Stimulated activated CD4-positive, alpha-beta T cell treated with anti-CD3 and anti-CD28 coated beads, Interleukin-15, amount 100 ng/mL, for 1 hour (primary cell): Measurements from ENCODE around the gene SLC20A1.
"Not testable (repeated sequence)": the region's sequence is repeated elsewhere in the genome, so short reads cannot be mapped to it uniquely, and the experiment has no call there.

Source experiments
- DNase-seq, 2 donors: peaks; one replicate each; pipeline ENCODE4 v3.0.0-alpha.2; 2020; ENCODE audit warnings: low read depth in 1 of 2, low spot score in 1 of 2

Gene SLC20A1

DNA sequence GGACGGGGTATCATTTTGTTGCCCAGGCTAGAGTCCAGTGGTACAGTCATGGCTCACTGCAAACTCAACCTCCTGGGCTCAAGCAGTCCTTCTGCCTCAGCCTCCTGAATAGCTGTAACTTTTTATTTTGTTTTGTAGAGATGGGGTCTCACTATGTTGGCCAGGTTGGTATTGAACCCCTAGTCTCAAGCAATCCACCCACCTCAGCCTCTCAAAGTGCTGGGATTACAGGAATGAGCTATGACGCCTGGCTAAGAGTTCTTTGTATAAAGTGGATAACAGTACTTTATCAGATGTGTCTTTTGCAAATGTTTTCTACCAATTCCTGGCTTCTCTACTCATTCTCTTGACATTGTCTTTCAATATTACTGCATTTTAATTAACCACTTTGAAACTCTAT is 57.9 kb downstream of the SLC20A1 start:
- DNase-seq, result no peak

GRCh38 chr2:112705575-112705974 is 59.8 kb downstream of the SLC20A1 start:
- DNase-seq, result no peak

- no peak for DNase-seq
Observed at GRCh38 chr2:112706170-112706664, 60.5 kb downstream of the SLC20A1 start.

DNA sequence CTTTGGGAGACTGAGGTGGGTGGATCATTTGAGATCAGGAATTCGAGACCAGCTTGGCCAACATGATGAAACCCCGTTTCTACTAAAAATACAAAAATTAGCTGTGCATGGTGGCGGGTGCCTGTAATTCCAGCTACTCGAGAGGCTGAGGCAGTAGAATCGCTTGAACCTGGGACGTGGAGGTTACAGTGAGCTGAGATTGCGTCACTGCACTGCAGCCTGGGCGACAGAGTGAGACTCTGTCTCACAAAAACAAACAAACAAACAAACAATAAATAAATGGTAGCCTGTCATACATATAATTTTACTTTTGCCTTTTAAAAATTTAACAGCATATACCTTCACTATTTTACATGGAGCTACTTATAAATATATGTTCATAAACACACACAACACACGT is 61.2 kb downstream of the SLC20A1 start:
- DNase-seq, result not testable (repeated sequence)

GRCh38 chr2:112708968-112709367 is 63.2 kb downstream of the SLC20A1 start:
- no peak for DNase-seq

- no peak for DNase-seq
Observed at GRCh38 chr2:112709703-112710102, 64.0 kb downstream of the SLC20A1 start.

DNA sequence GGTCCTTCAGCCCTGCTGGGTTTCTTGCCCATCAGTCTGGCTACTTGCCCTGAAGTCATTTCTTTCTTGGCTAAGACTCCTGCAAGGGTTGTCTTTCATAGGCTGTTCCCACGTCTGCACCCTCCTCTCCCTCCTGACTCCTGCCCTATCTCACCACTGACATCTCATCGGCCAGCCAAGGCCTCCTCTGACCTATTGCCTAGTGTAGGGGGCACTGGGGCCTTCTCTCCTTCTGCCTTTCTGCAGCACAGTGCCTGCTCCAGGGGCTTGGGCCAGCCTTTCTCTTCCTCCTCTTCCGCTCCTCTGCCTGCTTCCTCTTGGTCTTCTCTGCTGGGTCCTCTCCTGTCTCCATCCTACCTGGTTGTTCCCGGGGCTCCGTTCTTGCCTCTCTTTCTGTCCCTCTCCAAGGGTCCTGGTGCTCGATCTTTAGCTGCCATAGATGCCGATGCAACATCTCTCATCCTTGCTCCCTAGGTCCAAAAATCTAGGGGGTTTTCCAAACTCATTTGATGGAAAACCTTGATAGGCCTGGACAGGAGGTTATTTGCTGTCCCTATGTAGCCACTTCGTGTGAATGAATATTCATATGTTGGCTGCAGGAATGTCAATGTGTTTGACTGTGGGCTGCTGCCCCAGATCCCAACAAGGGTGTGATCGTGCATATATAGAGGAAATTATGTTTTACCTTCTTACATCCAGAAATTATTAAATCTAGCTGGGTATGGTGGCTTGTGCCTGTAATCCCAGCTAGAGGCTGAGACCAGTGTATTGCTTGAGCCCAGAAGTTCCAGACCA is 65.4 kb downstream of the SLC20A1 start:
- no peak for DNase-seq

GRCh38 chr2:112712465-112712864 is 66.7 kb downstream of the SLC20A1 start:
- no peak for DNase-seq

DNA sequence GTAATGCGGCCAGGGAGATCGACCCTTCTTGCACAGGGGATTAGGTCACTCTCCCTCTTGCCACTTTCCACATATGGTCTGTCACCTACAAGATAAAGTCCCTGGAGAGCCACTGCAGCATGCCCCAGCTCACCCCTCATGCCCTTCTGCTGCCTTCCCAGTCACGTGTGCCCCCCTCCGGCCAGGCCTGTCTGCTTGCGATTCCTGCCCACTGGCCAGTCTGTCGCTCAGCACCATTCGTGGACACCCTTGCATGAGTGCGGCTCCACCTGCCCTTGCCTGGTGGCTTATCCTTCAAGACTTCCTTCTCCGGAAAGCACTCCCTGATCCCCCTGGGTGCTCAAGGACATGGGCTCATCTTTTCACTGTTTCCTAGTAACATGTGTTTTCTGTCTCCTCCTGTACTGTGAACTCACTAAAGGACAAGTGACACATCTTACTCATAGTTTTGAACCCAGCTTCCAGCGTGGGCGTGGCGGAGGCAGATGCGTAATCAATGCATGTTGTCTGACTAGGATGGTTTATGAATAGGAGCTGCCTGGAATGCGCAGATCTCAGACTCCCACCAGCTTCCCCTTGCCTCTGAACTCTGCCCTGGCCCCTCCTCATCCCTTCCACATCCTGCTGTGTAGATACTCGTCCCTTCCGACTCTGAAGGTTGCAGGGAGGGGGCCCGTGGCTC is 67.3 kb downstream of the SLC20A1 start:
- peak in 1 of 2 donors; percentile 20 for DNase-seq
